H1 (cell line): ENCODE results near the gene DRC7. TPM values are rescaled to one million over a fixed set of nuclear protein-coding genes. Genes with fewer than 3 reads are reported as not detected.
A peak's percentile ranks its signal among the peaks of the same experiment; 100 is the strongest.

ENCODE experiments used
- CTCF ChIP-seq, 3 experiments: IDR thresholded peaks; 1 replicate in 2 of 3; 2 replicates in 1 of 3; pipeline versions ENCODE4 v1.5.1 to v1.6.1; 2011; ENCODE audit warnings: low read length in 3 of 3, mild to moderate bottlenecking in 3 of 3, inconsistent platforms in 2 of 3, low read depth in 1 of 3, moderate library complexity in 1 of 3; ENCODE audit not compliant: insufficient read depth in 1 of 3; ENCODE audit errors: control extremely low read depth in 1 of 3
- polyA plus RNA-seq, 7 experiments: library from polyadenylated mRNA; depleted of rRNA in 3 of 7; stranded (reverse) in 5 of 7; unstranded in 2 of 7; fragments of >200 nt in 5 of 7; fragments of 200-250 nt in 2 of 7; gene quantifications; 1 replicate in 5 of 7; 2 replicates in 1 of 7; 4 replicates in 1 of 7; pipeline versions ENCODE4 v1.2.1 to v1.2.3, GENCODE V29; 2011 to 2013; ENCODE audit warnings: missing spikeins in 2 of 7, mixed read lengths in 2 of 7
- total RNA-seq: library from RNA; stranded (reverse); fragmentation: NEBNext Ultra II Directional; extraction: Animal tissue kit (Norgen Biotek cat#: 25700); gene quantifications from 2 replicates; pipeline ENCODE4 v1.2.1, GENCODE V29; 2021

The DRC7 gene
- total and polyA plus RNA-seq, 2 of the 8 experiments (the other 6 are each of a cell fraction or from before 2014, with no cell fraction given) = 0.14 TPM; not detected in 1

- TF ChIP-seq CTCF (IDR thresholded peaks at IDR 0.05; ENCODE audit: control extremely low read depth in 1 of 3, insufficient read depth in 1 of 3, low read depth in 1 of 3, low read length in 3 of 3) = peak; percentile 27 to 35 (median 27)
- TF ChIP-seq, all 59 proteins: peak for 3
Measured at GRCh38 chr16:57760357-57761160, 66.0 kb downstream of the DRC7 start (continued).
